GM21619 (cell line): ENCODE results near the gene FUT8.

ENCODE experiments used
- ATAC-seq: cut with Tn5 transposase; IDR thresholded peaks from one replicate; pipeline ENCODE4 v1.9.1; 2021; ENCODE audit not compliant: unreplicated experiment

FUT8 gene

DNA sequence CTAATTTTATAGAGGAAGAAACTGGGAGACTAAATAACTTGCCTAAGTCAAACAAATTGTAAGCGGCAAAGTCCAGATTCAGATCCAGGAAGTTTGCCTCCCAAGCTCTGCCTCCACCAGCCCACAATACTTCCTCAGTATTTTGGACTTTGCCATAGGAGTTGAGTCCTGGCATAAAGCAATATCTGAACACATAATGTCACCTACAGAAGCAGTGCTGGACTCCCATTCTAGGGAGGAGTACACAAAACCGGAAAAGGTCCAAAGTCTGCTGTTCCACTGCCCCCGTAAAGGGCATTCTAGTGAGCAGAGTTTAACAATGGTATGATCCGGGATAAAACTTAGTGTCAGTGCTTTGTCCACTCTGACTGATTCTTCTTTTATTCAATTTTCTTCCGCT is 340.5 kb downstream of the FUT8 start:
- no peak for ATAC-seq

DNA sequence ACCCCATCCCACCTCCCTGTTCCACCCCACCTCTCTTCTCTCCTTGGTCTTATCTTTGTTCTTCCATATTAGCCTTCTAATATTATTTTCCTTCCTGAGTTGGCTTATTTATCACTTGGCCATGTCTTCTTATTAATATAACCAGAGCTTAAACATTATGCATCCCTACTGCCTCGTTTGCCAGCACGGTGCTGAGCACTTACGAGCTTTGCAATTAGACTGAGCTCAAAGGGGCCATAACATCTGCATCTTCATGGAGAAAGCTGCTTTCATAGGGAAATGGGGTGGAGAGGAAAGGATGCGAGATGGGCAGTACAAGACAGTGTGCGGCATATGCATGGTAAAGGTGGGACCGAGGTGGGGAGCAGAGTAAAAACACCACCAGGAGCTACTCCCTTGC is 342.8 kb downstream of the FUT8 start:
- ATAC-seq = no peak

DNA sequence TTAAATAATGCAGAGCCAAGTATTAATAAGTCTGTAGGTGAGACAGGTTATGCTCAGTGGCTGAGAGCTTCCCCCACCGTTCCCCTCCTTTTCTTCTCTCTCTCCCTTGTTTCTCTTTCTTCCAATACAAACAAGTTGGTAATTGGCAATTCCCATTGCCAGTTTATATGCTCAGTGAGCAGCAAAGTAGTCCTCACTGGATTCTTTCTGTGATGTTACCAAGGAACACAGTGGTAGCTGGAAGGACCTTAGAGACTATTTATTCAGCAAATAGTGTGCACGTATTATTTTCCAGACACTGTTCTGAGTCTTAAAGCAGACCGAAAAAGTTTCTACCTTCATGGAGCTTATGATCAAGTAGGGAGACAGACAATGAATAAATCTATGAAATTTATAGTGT is 344.4 kb downstream of the FUT8 start:
- no peak for ATAC-seq

DNA sequence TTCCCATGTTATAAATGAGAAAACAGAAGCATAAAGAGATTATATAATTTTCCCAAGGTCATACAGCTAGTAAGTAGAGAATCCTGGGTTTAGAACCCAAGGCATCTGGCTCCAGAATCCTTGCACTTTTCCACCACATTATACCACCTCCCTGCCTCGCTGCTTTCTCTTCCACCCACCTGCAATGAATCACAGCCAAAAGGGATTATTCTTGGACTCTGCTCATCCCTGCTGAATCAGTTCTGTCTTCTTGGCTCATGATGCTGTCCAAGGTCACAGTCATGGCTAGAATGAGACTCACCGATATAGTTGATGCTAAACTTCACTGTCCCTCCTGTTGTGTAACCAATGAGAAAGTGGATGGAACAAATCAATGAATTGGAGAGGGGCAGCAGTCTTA is 356.6 kb downstream of the FUT8 start:
- ATAC-seq = no peak

DNA sequence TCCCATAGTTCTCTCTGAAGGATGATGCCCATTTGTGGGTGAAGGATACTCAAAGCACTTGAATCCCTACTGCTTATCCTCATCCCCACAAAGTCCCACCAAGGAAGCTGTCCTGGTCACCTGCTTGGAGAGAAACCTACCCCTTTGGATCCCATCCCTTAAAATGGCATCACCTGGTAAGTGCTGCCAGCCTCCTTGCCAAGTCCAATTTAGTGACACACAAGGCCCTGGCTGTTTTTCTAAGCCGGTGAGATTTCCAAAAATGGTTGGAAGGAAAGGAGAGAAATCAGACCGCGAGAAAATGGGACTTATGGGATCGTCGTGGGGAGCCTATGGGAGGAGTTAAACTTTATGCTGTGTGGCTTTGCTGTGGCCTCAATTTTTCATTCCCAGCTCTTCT is 358.2 kb downstream of the FUT8 start:
- no peak for ATAC-seq

DNA sequence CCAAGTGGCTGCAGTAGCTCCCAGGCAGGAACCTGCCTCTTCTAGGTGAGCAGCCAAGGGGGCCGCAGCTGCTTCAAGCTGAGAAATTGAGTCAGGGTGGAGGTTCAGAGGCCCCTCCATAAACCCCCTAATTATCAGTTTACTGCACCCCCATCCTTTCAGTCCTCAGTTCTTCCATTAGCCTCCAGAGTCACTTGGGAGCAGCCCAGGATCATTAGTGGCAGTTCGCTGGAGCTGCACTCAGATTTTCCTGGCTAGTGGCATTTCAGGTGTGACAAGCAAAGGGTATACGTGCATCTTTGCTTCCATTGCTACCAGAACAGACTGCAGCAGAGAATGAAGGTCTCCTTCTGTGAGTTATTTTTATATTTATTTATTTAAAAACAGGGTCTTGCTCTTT is 358.7 kb downstream of the FUT8 start:
- no peak for ATAC-seq

DNA sequence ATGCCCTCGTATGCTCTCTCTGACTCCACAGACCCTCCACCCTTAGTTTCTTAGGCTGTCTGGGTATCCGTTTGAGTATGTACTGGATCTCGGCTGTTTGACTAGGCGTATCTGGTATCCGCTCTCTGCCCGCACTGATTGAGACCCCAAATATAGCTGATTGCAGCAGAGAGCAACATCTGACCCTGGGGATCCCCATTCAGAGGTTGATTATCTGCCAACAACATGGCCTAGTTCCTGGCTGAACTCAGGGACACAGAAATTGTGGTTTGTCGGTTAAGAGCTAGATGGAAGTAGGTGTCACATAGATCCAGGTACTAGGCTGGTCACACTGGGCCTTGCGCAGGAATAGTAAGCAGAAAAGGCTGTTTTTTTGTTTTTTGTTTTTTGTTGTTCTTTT is 359.9 kb downstream of the FUT8 start:
- ATAC-seq = no peak

DNA sequence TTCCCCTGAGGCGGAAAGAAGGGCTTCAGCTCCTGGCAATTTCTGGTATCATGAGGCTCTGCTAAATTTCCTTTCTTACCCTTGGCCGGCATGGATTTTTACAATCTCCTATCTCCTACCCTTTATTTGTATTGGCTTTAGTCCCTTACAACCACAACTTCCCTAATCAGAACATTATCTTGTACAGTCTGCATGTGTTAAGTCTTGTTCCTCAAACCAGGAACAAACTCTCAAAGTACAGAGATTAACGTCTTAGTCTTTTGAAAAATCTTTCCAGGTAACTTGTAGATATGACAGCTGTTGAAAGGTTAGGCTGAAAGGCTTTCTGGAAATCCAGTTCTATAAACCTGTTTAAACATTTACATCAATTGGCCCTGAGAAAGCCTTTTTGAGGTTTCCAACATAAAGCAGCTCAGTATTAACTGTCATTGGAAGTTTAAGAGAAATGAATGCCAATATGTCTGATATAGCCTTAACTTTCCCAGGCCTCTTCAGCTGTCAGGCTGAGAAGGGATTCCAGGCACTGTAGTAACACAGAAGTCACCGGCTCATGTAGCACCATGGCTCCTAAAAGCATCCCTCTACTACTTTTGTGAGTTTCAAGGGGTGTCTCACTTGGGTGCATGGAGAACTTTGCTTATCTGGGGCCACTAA is 360.5 kb downstream of the FUT8 start:
- ATAC-seq = no peak

DNA sequence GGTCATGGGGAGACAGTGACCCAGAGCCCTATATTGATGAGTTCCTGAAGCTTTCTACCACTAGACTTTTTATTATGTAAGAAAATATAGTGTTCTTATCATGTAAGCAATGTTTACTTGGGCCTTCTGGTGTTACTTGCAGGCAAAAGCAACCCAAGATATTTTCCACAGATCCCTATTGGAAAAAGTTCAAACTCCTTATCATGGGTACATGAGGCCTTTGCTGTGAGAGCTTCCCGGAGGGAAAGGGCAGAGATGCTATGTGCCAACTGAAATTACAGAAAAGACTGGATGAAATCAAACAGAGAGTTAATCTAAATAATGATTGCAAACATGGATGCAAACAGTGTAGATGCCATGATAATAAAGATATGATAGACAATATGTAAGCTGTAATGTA is 361.5 kb downstream of the FUT8 start:
- ATAC-seq = no peak

DNA sequence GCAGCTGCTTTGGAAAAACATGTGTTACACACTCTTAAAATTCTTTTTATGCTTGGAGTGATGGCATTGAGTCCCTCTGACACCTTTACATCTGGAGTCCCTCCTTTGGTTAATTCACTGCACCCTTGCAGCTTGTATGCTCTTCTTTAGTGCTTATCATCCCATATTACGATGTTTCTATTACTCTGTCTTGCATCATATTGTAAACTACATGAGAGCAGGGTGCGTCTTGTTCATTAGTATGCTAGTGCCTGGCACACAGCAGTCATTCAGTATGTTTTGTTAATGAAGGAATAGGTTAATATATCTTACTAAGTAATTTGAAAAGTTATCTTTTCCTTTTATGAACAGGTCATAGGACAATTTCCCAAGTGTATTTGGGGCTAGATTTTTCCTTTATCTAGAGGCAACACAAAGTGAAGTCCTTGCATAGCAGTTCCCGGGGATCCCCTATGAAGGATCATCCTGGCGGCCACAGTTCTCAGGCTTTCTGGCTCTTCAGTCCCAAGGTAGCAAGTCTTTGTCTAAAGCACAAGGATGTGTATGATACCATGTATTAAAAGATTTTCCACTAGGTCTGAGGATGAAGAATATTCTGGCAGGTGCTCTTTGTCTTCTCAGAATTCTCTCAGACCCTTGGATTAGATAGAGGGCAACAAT is 363.8 kb downstream of the FUT8 start:
- no peak for ATAC-seq

DNA sequence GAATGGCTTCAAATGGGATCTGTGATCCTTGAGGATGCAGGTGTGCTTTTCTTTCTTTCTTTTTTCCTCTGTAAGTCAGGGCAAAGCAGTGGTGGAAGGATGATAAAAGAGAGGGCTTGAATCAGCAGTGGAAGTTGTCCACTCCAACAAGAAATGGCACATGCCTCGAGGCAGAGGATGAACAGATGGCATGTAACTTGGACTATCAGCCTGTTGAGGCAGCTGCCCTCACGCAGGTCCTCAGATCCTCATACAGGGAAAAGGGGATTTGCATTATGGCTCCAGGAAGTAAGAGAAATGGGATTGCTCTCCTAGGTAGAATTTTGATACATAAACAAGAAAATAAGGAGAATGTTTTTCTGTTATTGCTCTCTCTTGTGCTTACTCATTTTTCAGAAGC is 368.0 kb downstream of the FUT8 start:
- no peak for ATAC-seq

DNA sequence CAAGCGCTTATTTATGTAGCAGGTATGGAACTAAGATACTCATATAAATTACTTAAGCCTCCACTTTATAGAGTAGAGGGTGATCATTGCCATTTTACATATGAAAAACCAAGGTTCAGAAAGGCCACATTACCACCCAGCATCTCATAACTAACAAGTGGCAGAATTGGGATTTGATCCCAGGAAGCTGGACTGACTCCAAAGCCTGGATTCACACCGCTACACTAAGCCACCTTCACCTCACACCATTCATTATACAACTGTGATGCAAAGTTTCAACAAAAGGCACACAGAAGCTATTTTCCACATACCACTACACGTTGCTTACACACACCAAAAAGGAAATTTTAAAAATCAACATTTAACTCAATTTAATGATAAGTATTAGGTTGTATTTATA is 370.6 kb downstream of the FUT8 start:
- ATAC-seq = no peak

DNA sequence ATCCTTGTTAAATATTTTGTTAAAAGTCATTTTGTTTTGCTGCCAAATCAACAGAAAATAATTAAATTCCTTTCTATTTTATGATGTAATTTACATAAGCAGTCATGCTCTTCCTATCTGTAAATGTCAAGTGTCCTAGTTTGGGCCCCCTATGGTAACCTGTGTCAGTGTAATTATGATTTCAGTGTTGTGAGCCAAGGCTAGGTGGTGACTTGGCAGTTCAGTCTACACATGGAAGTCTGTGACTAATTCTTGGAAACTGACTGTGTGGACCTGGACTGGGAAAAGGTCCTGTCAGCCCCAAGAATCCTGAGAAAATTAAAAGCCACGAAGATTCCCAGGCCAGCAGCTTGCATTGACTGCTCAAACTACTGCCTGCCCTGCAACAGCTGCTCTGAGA is 371.0 kb downstream of the FUT8 start:
- no peak for ATAC-seq

DNA sequence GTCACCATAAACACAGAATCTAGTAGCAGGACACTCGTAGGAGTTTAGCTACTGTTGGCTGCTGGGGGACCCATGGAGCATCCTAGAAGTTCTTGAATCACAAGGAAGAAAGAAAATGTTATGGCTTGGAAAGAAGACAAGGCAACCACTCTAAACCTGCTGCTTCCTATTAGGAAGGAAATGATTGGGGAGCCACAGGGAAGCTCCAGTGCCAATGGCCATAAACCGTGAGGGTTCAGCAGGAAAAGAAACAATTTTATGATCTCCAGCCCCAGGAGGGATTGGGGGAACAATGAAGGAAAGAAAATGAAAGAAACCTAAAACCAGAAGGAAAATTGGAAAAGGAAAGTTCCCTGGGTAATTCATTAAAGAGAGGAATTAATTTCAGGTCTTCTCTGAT is 372.0 kb downstream of the FUT8 start:
- no peak for ATAC-seq

DNA sequence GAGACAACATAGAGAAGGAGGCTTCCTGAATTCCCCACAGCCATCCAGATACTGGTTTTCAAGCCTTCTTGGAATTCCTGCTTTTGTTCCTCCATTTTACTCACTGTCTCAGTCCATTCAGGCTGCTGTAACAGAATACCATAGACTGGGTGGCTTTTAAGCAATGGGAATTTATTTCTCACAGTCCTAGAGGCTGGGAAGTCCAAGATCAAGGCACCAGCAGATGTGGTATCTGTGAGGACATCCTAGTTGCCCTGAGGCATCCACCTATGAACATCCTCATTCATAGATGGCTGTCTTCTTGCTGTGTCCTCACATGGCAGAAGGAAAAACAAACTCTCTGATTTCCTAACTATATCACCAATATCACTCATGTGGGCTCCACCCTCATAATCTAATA is 374.9 kb downstream of the FUT8 start:
- no peak for ATAC-seq

DNA sequence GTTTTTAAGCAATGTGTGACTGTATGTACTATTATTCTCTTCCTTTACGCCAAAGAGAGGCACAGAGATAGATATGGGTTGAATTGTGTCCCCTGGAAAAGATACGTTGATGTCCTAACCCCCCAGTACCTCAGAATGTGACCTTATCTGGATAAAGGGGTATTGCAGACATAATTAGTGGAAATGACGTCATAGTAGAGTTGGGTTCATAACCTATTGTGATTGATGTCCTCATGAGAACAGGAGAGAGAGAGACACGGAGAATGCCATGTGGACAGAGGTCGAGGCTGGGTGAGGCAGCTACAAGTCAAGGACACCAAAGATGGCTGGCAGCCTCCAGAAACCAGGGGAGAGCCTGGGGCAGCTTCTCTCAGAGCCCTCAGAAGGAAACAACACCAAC is 376.3 kb downstream of the FUT8 start:
- no peak for ATAC-seq

DNA sequence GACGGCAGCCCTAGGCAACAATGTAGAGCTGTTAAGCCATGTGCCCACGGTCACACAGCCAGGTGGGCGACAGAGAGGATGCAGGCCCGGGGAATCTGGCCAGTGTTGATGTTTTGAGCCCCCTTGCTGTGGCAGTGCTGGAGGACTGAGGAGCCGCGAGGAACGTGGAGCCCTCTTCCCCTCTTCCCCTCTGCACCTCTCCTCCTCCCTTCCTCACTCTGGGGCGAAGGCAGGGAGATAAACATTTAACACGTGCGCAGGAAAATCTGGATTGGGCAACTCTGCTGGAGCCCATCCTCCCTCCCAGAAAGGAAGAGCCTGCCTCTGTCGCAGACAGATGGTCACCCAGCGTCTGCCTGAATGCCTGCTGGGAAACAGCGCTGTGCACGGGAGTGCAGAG is 376.8 kb downstream of the FUT8 start:
- ATAC-seq = no peak

DNA sequence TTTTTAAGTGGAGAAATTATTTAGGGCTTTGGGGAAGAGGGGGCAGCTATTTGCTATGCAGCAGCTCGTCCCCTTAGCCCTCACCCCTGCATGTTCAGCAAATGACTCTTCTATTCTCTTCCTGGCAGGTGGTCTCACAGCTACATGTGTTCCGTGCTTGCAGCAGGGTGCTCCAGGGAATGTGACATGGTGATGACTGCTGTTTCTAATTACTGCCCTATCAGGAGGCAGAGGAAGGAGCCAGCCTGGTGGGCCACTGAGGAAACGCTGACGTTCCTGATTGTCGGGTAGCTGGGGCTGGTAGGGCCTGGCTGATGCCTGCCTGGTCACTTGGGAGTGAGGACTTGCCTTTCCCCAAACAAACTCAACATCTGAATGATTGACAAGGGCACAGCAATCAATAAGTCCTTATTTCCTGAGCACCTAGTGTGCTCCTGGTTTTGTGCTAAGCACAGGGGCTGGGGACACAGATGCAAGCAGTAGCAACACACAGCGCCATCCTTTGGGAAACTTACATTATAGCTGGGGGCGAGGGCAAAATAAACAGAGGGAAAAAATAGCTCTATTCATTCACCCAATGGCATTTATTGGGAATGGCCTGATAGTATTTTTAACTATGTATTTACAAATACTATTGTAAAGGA is 377.8 kb downstream of the FUT8 start:
- ATAC-seq = no peak

DNA sequence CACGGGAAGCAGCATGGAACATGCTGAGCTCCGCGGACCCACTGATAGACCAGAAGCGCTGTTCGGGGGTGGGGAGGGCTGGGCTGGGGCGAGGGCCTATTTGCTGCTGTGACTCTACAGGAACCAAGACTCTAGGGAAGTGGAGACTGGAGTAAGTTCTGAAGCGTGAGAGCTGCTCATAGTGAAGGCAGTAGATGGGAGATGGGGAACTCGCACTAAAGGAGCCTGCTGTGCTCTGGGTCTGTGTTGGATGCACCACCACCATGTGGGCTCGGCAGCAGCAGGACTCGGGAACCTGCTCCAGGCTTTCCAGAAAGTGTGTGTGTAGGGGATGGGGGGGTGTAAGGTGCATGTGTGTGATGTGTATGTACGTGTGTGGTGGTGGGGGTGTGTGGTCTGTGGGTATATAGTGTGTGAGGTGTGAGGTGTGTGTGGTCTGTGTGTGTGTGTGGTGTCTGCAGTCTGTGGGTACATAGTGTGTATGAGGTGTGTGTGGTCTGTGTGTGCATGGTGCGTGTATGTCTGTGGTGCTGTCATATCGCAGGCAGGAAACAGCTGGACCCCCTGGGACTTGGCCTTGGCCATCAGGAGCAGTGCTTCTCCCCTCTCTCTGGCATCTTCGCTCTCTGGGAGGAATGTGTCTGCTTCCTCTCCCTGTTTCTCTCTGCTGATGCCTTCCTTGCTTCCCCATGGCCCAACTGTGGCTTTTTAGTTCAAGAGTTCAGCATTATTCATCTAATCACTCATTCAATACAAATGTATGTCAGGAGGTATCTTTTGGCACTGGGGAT is 378.9 kb downstream of the FUT8 start:
- ATAC-seq = no peak

DNA sequence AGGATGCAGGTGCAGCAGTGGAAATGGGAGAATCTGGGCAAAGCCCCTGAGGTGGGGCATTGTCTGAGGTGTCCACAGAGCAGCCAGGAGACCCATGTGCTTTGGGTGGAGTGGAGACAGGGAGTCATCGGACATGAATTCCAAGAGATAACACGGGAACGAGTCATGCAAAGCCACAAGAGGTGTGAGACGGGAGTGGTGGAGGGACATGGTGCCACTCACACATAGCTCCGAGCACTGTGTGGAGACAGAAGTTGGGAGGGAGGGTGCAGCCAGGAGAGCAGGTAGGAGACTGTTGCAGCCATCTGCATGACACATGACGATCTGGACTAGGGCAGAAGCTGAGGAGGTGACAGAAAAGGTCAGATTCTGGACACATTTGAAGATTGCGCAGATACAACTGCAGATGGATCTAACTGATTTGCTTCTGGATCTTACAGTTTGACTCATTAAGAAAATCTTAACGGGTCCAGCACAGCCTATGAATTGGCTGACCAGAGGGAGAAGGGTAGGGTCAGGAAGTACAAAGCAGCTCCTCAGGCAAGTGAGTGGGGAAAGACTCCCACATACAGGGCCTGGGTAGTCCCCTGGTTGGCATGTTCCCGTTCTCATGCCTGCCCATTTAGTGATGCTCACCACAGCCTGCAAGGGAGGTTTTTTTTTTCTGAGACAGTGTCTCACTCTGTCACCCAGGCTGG is 379.8 kb downstream of the FUT8 start:
- no peak for ATAC-seq
